H1 (cell line): ENCODE data around the gene PHKA2. TPM values are rescaled to one million over a fixed set of nuclear protein-coding genes. Genes with fewer than 3 reads are reported as not detected.

Source experiments
- CTCF ChIA-PET: fragments of 300-600 bp; sonication (Branson Sonifier 250); formaldehyde crosslinking; loops from one replicate; lab custom pipeline; 2021; ENCODE audit not compliant: partially characterized antibody; lab: Charles Lee
- POLR2A ChIA-PET: fragments of 300-600 bp; sonication (Branson Sonifier 250); formaldehyde crosslinking; loops from one replicate; lab custom pipeline; 2021; ENCODE audit warnings: inconsistent platforms; ENCODE audit not compliant: partially characterized antibody; lab: Charles Lee
- DNase-seq, 2 experiments: peaks; one replicate each; pipeline versions ENCODE4 v3.0.0 to v3.0.0-alpha.2; 2010 to 2022; ENCODE audit warnings: low spot score in 2 of 2, low read depth in 1 of 2, mixed read lengths in 1 of 2
- FAIRE-seq: peaks from 2 replicates; lab custom pipeline; 2011; peaks lifted over from hg19 to GRCh38; lab: Jason Lieb, UNC
- H2AFZ ChIP-seq: 2 replicates; pipeline ENCODE4 v1.8.1; 2012; ENCODE audit warnings: low read length, inconsistent platforms
- H2AK5ac ChIP-seq: 2 replicates; pipeline ENCODE4 v1.6.1; 2013; ENCODE audit warnings: low read depth, low read length
- H2BK120ac ChIP-seq: replicated peaks from 2 replicates; pipeline ENCODE3; 2013; ENCODE audit warnings: low read depth, low read length, inconsistent platforms
- H2BK12ac ChIP-seq: 2 replicates; pipeline ENCODE4 v1.6.1; 2013; ENCODE audit warnings: low read depth, low read length
- H2BK15ac ChIP-seq: 2 replicates; pipeline ENCODE4 v1.6.1; 2013; ENCODE audit warnings: low read length
- H2BK20ac ChIP-seq: 2 replicates; pipeline ENCODE4 v1.6.1; 2013; ENCODE audit warnings: low read length
- H2BK5ac ChIP-seq: 2 replicates; pipeline ENCODE4 v1.6.1; 2013; ENCODE audit warnings: low read depth, low read length
- H3K14ac ChIP-seq: 2 replicates; pipeline ENCODE4 v1.6.1; 2013; ENCODE audit warnings: inconsistent platforms; ENCODE audit not compliant: insufficient read length
- H3K18ac ChIP-seq: 2 replicates; pipeline ENCODE4 v1.6.1; 2013; ENCODE audit warnings: low read length; ENCODE audit errors: extremely low read depth
- H3K23ac ChIP-seq: 2 replicates; pipeline ENCODE4 v1.6.1; 2013; ENCODE audit warnings: inconsistent platforms; ENCODE audit not compliant: insufficient read length
- H3K23me2 ChIP-seq: 2 replicates; pipeline ENCODE4 v1.6.1; 2013; ENCODE audit warnings: low read depth, low read length
- H3K27ac ChIP-seq: 2 replicates; pipeline ENCODE4 v1.6.1; 2011; ENCODE audit warnings: low read depth, low read length, inconsistent platforms
- H3K27me3 ChIP-seq, 4 experiments: replicated peaks in 1 of 4; 1 replicate in 1 of 4; 2 replicates in 3 of 4; pipeline versions ENCODE4 v1.6.1 to v1.8.1; 2011 to 2013; ENCODE audit warnings: low read length in 3 of 4, mild to moderate bottlenecking in 3 of 4, inconsistent platforms in 2 of 4, mixed read lengths in 2 of 4, moderate library complexity in 1 of 4; ENCODE audit not compliant: control insufficient read depth in 3 of 4, insufficient read depth in 3 of 4; ENCODE audit errors: extremely low read depth in 1 of 4
- H3K36me3 ChIP-seq, 4 experiments: 2 replicates each; pipeline versions ENCODE4 v1.6.1 to v1.8.1; 2011 to 2013; ENCODE audit warnings: mild to moderate bottlenecking in 4 of 4, low read length in 3 of 4, moderate library complexity in 2 of 4, control low read depth in 1 of 4, inconsistent platforms in 1 of 4; ENCODE audit not compliant: insufficient read depth in 4 of 4, control insufficient read depth in 2 of 4
- H3K4ac ChIP-seq: replicated peaks from 2 replicates; pipeline ENCODE3; 2013; ENCODE audit warnings: low read length, low read depth, mixed read lengths, inconsistent platforms; ENCODE audit not compliant: insufficient read length
- H3K4me1 ChIP-seq, 4 experiments: replicated peaks in 1 of 4; 1 replicate in 1 of 4; 2 replicates in 3 of 4; pipeline versions ENCODE4 v1.6.1 to v1.8.1; 2011 to 2013; ENCODE audit warnings: low read length in 3 of 4, inconsistent platforms in 2 of 4, mixed read lengths in 1 of 4; ENCODE audit not compliant: insufficient read depth in 4 of 4, control insufficient read depth in 3 of 4
- H3K4me2 ChIP-seq, 2 experiments: 2 replicates each; pipeline versions ENCODE4 v1.6.1 to v1.8.1; 2011 to 2013; ENCODE audit warnings: low read depth in 2 of 2, low read length in 2 of 2, control low read depth in 1 of 2, inconsistent platforms in 1 of 2, mild to moderate bottlenecking in 1 of 2; ENCODE audit not compliant: insufficient read depth in 1 of 2
- H3K4me3 ChIP-seq, 4 experiments: fragments of 200-600, 300-600 bp in 1 of 4; sonication (generic), shearing (Covaris generic), sonication (Bioruptor Twin) in 1 of 4; 2 replicates each; pipeline versions ENCODE4 v1.5.1 to v1.8.1; 2011 to 2016; ENCODE audit warnings: low read length in 4 of 4, low read depth in 3 of 4, control low read depth in 2 of 4, inconsistent platforms in 2 of 4, mild to moderate bottlenecking in 2 of 4, mixed read lengths in 1 of 4, moderate library complexity in 1 of 4; ENCODE audit not compliant: insufficient read depth in 2 of 4; ENCODE audit errors: extremely low read depth in 1 of 4
- H3K56ac ChIP-seq: replicated peaks from 2 replicates; pipeline ENCODE3; 2013; ENCODE audit warnings: low read depth, mild to moderate bottlenecking, mixed read lengths, low read length, inconsistent platforms; ENCODE audit not compliant: insufficient read length
- H3K79me1 ChIP-seq: 2 replicates; pipeline ENCODE4 v1.6.1; 2013; ENCODE audit warnings: low read depth, low read length, control low read depth
- H3K79me2 ChIP-seq, 2 experiments: 2 replicates each; pipeline versions ENCODE4 v1.6.1 to v1.8.1; 2012 to 2013; ENCODE audit warnings: low read length in 2 of 2, mild to moderate bottlenecking in 2 of 2, inconsistent platforms in 1 of 2; ENCODE audit not compliant: insufficient read depth in 2 of 2, control insufficient read depth in 1 of 2
- H3K9ac ChIP-seq, 4 experiments: replicated peaks in 1 of 4; 1 replicate in 1 of 4; 2 replicates in 3 of 4; pipeline versions ENCODE4 v1.6.1 to v1.8.1; 2011 to 2013; ENCODE audit warnings: low read depth in 3 of 4, low read length in 3 of 4, control low read depth in 2 of 4, mild to moderate bottlenecking in 2 of 4, moderate library complexity in 2 of 4, inconsistent platforms in 1 of 4; ENCODE audit errors: extremely low read depth in 1 of 4
- H3K9me3 ChIP-seq, 2 experiments: 2 replicates each; pipeline versions ENCODE4 v1.6.1 to v1.8.1; 2012 to 2013; ENCODE audit warnings: mild to moderate bottlenecking in 2 of 2, moderate library complexity in 2 of 2, control low read depth in 1 of 2, inconsistent platforms in 1 of 2, low read depth in 1 of 2, low read length in 1 of 2, mixed read lengths in 1 of 2; ENCODE audit not compliant: insufficient read depth in 2 of 2
- H4K20me1 ChIP-seq, 2 experiments: replicated peaks in 1 of 2; 2 replicates each; pipeline versions ENCODE3 to v1.8.1; 2011 to 2013; ENCODE audit warnings: inconsistent platforms in 2 of 2, low read length in 2 of 2, mild to moderate bottlenecking in 1 of 2; ENCODE audit not compliant: insufficient read depth in 2 of 2, control insufficient read depth in 1 of 2
- H4K5ac ChIP-seq: 2 replicates; pipeline ENCODE4 v1.6.1; 2013; ENCODE audit warnings: low read length, low read depth, mixed read lengths, inconsistent platforms; ENCODE audit not compliant: insufficient read length
- H4K8ac ChIP-seq: 2 replicates; pipeline ENCODE4 v1.8.0; 2013; ENCODE audit warnings: mild to moderate bottlenecking, moderate library complexity, low read length, inconsistent platforms; ENCODE audit not compliant: insufficient read depth; ENCODE audit errors: extremely low read depth
- H4K91ac ChIP-seq: replicated peaks from 2 replicates; pipeline ENCODE3; 2013; ENCODE audit warnings: low read length, mixed read lengths, inconsistent platforms; ENCODE audit not compliant: insufficient read length
- ASH2L ChIP-seq: fragments of 200-600, 300-600 bp; sonication (generic); IDR thresholded peaks from one replicate; pipeline ENCODE4 v1.7.1; 2017; ENCODE audit warnings: low read length
- CBX5 ChIP-seq: fragments of 300-800, 300-1000 bp; sonication (generic); IDR thresholded peaks from 2 replicates; pipeline ENCODE4 v1.7.1; 2016; ENCODE audit warnings: antibody characterized with exemption, low read length, low read depth
- CHD2 ChIP-seq: IDR thresholded peaks from 2 replicates; pipeline ENCODE4 v1.6.1; 2012; ENCODE audit warnings: low read length, improper control_type of control experiment
- POLR2AphosphoS5 ChIP-seq: IDR thresholded peaks from 2 replicates; pipeline ENCODE4 v1.6.1; 2011; ENCODE audit warnings: low read depth, low read length
- POU5F1 ChIP-seq: IDR thresholded peaks from 2 replicates; pipeline ENCODE4 v1.6.1; 2011; ENCODE audit warnings: low read depth, mild to moderate bottlenecking, low read length, moderate library complexity
- RNF2 ChIP-seq: fragments of 200-900, 300-1000 bp; sonication (generic); IDR thresholded peaks from 2 replicates; pipeline ENCODE4 v1.7.1; 2016; ENCODE audit warnings: borderline replicate concordance, low read depth, mild to moderate bottlenecking, antibody characterized with exemption, low read length; ENCODE audit not compliant: poor library complexity, severe bottlenecking; ENCODE audit errors: missing control alignments
- SAP30 ChIP-seq: fragments of 300-600 bp; sonication (generic); IDR thresholded peaks from 2 replicates; pipeline ENCODE4 v1.7.1; 2012; ENCODE audit warnings: low read length, moderate library complexity, mild to moderate bottlenecking, inconsistent platforms; ENCODE audit not compliant: insufficient read depth, insufficient replicate concordance
- TCF12 ChIP-seq: IDR thresholded peaks from 2 replicates; pipeline ENCODE4 v1.6.1; 2011; ENCODE audit warnings: low read depth, mild to moderate bottlenecking, low read length
- WGBS, 2 experiments: shearing (Covaris generic) in 1 of 2; methylation state at CpG; one replicate each; pipeline versions ENCODE4 v1.1.6 to v1.1.7; 2013 to 2015; ENCODE audit warnings: low lambda C conversion rate in 2 of 2, mixed read lengths in 2 of 2, inconsistent platforms in 1 of 2, low coverage in 1 of 2, missing lambda C conversion rate in 1 of 2; ENCODE audit not compliant: insufficient replicate concordance in 2 of 2, insufficient coverage in 1 of 2, insufficient read length in 1 of 2; ENCODE audit errors: extremely low coverage in 1 of 2, missing lambda C conversion rate in 1 of 2; 5-methylcytosine and 5-hydroxymethylcytosine counted together
- polyA plus RNA-seq, 7 experiments: library from polyadenylated mRNA; depleted of rRNA in 3 of 7; stranded (reverse) in 5 of 7; unstranded in 2 of 7; fragments of >200 nt in 5 of 7; fragments of 200-250 nt in 2 of 7; gene quantifications; 1 replicate in 5 of 7; 2 replicates in 1 of 7; 4 replicates in 1 of 7; pipeline versions ENCODE4 v1.2.1 to v1.2.3, GENCODE V29; 2011 to 2013; ENCODE audit warnings: missing spikeins in 2 of 7, mixed read lengths in 2 of 7
- total RNA-seq: library from RNA; stranded (reverse); fragmentation: NEBNext Ultra II Directional; extraction: Animal tissue kit (Norgen Biotek cat#: 25700); gene quantifications from 2 replicates; pipeline ENCODE4 v1.2.1, GENCODE V29; 2021
- TF ChIP-seq, protein P1 (sequence below): IDR thresholded peaks from 2 replicates; pipeline ENCODE4 v1.6.1; 2012; ENCODE audit warnings: inconsistent platforms

Gene PHKA2
- total and polyA plus RNA-seq, 2 of the 8 experiments (the other 6 are each of a cell fraction or from before 2014, with no cell fraction given), result 28.1 to 35.8 TPM

DNA sequence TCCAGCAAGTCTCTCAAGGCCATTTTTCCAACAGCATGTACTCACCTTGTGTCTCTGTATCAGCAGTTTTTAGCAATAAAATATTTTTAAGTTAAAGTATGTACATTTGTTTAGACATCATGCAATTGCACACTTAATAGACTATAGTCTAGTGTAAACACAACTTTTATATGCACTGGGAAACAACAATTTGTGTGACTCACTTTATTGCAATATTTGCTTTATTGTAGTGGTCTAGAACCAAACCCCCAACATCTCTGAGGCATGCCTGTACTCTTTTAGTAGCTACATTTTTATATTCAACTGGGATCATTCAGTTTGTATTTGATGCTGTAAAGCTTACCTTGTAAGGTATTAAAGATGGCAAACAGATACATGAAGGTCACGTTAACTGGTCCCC lies 14.7 kb upstream of the PHKA2 start:
- Histone ChIP-seq H3K4me1 (peaks cover 0 to 5% (median 2%) of the 10 kb centered on the region in 4 experiments; a peak in 4 of 7 replicates), H2BK12ac (no peak overlapping the region), H4K91ac (no peak overlapping the region), H3K79me1 (no peaks in the 10 kb centered on the region), H3K4me3 (no peak overlapping the region), H2AK5ac (no peak overlapping the region), H4K20me1 (no peaks in the 10 kb centered on the region), H3K27ac (no peak overlapping the region), H2AFZ (no peak overlapping the region), H3K79me2 (no peaks in the 10 kb centered on the region), H3K56ac (no peak overlapping the region), H3K23me2 (no peaks in the 10 kb centered on the region), H4K5ac (no peak overlapping the region), H3K9ac (no peak overlapping the region), H3K27me3 (no peaks in the 10 kb centered on the region), H2BK15ac (no peak overlapping the region), H2BK20ac (no peak overlapping the region), H2BK5ac (no peak overlapping the region), H3K23ac (no peak overlapping the region), H3K36me3 (peaks cover 0 to 3% (median 0%) of the 10 kb centered on the region in 4 experiments; a peak in 2 of 8 replicates), H2BK120ac (no peak overlapping the region), H3K18ac (no peak overlapping the region), H3K9me3 (no peaks in the 10 kb centered on the region), H3K4ac (no peak overlapping the region), H3K4me2 (no peak overlapping the region), H4K8ac (no peak overlapping the region), H3K14ac (no peak overlapping the region)
- no peak for TF ChIP-seq RNF2
- TF ChIP-seq SAP30, result no peak
- no peak for TF ChIP-seq TCF12
- TF ChIP-seq POLR2AphosphoS5, result no peak
- TF ChIP-seq CBX5, result no peak
- TF ChIP-seq, protein P1, sequence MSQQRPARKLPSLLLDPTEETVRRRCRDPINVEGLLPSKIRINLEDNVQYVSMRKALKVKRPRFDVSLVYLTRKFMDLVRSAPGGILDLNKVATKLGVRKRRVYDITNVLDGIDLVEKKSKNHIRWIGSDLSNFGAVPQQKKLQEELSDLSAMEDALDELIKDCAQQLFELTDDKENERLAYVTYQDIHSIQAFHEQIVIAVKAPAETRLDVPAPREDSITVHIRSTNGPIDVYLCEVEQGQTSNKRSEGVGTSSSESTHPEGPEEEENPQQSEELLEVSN, result no peak
- no peak for TF ChIP-seq CHD2
- no peak for TF ChIP-seq ASH2L
- TF ChIP-seq POU5F1, result no peak
- no peak for DNase-seq
- CTCF ChIA-PET, result interaction anchor here (1.0 to 2.4 kb wide), 4 partner anchors 9 to 59 kb away, joined by 3 to 6 read pairs (median 4); no protein-coding TSS in a partner anchor
- 92% methylated on average over 1 of the region's 1 CpG; no CpG with 5 or more reads in 1 of the 2 experiments for WGBS, 2 experiments
- no peak for FAIRE-seq
- POLR2A ChIA-PET, result no interaction called here
